H1 (cell line): ENCODE results near the gene DCP1B. TPM values are rescaled to one million over a fixed set of nuclear protein-coding genes. Genes with fewer than 3 reads are reported as not detected.

Source experiments
- CTCF ChIA-PET: fragments of 300-600 bp; sonication (Branson Sonifier 250); formaldehyde crosslinking; loops from one replicate; lab custom pipeline; 2021; ENCODE audit not compliant: partially characterized antibody; lab: Charles Lee
- POLR2A ChIA-PET: fragments of 300-600 bp; sonication (Branson Sonifier 250); formaldehyde crosslinking; loops from one replicate; lab custom pipeline; 2021; ENCODE audit warnings: inconsistent platforms; ENCODE audit not compliant: partially characterized antibody; lab: Charles Lee
- DNase-seq, 2 experiments: peaks; one replicate each; pipeline versions ENCODE4 v3.0.0 to v3.0.0-alpha.2; 2010 to 2022; ENCODE audit warnings: low spot score in 2 of 2, low read depth in 1 of 2, mixed read lengths in 1 of 2
- FAIRE-seq: peaks from 2 replicates; lab custom pipeline; 2011; peaks lifted over from hg19 to GRCh38; lab: Jason Lieb, UNC
- H2AFZ ChIP-seq: 2 replicates; pipeline ENCODE4 v1.8.1; 2012; ENCODE audit warnings: low read length, inconsistent platforms
- H2AK5ac ChIP-seq: 2 replicates; pipeline ENCODE4 v1.6.1; 2013; ENCODE audit warnings: low read depth, low read length
- H2BK120ac ChIP-seq: replicated peaks from 2 replicates; pipeline ENCODE3; 2013; ENCODE audit warnings: low read depth, low read length, inconsistent platforms
- H2BK12ac ChIP-seq: 2 replicates; pipeline ENCODE4 v1.6.1; 2013; ENCODE audit warnings: low read depth, low read length
- H2BK15ac ChIP-seq: 2 replicates; pipeline ENCODE4 v1.6.1; 2013; ENCODE audit warnings: low read length
- H2BK20ac ChIP-seq: 2 replicates; pipeline ENCODE4 v1.6.1; 2013; ENCODE audit warnings: low read length
- H2BK5ac ChIP-seq: 2 replicates; pipeline ENCODE4 v1.6.1; 2013; ENCODE audit warnings: low read depth, low read length
- H3K14ac ChIP-seq: 2 replicates; pipeline ENCODE4 v1.6.1; 2013; ENCODE audit warnings: inconsistent platforms; ENCODE audit not compliant: insufficient read length
- H3K18ac ChIP-seq: 2 replicates; pipeline ENCODE4 v1.6.1; 2013; ENCODE audit warnings: low read length; ENCODE audit errors: extremely low read depth
- H3K23ac ChIP-seq: 2 replicates; pipeline ENCODE4 v1.6.1; 2013; ENCODE audit warnings: inconsistent platforms; ENCODE audit not compliant: insufficient read length
- H3K23me2 ChIP-seq: 2 replicates; pipeline ENCODE4 v1.6.1; 2013; ENCODE audit warnings: low read depth, low read length
- H3K27ac ChIP-seq: 2 replicates; pipeline ENCODE4 v1.6.1; 2011; ENCODE audit warnings: low read depth, low read length, inconsistent platforms
- H3K27me3 ChIP-seq, 4 experiments: replicated peaks in 1 of 4; 1 replicate in 1 of 4; 2 replicates in 3 of 4; pipeline versions ENCODE4 v1.6.1 to v1.8.1; 2011 to 2013; ENCODE audit warnings: low read length in 3 of 4, mild to moderate bottlenecking in 3 of 4, inconsistent platforms in 2 of 4, mixed read lengths in 2 of 4, moderate library complexity in 1 of 4; ENCODE audit not compliant: control insufficient read depth in 3 of 4, insufficient read depth in 3 of 4; ENCODE audit errors: extremely low read depth in 1 of 4
- H3K36me3 ChIP-seq, 4 experiments: 2 replicates each; pipeline versions ENCODE4 v1.6.1 to v1.8.1; 2011 to 2013; ENCODE audit warnings: mild to moderate bottlenecking in 4 of 4, low read length in 3 of 4, moderate library complexity in 2 of 4, control low read depth in 1 of 4, inconsistent platforms in 1 of 4; ENCODE audit not compliant: insufficient read depth in 4 of 4, control insufficient read depth in 2 of 4
- H3K4ac ChIP-seq: replicated peaks from 2 replicates; pipeline ENCODE3; 2013; ENCODE audit warnings: low read length, low read depth, mixed read lengths, inconsistent platforms; ENCODE audit not compliant: insufficient read length
- H3K4me1 ChIP-seq, 4 experiments: replicated peaks in 1 of 4; 1 replicate in 1 of 4; 2 replicates in 3 of 4; pipeline versions ENCODE4 v1.6.1 to v1.8.1; 2011 to 2013; ENCODE audit warnings: low read length in 3 of 4, inconsistent platforms in 2 of 4, mixed read lengths in 1 of 4; ENCODE audit not compliant: insufficient read depth in 4 of 4, control insufficient read depth in 3 of 4
- H3K4me2 ChIP-seq, 2 experiments: 2 replicates each; pipeline versions ENCODE4 v1.6.1 to v1.8.1; 2011 to 2013; ENCODE audit warnings: low read depth in 2 of 2, low read length in 2 of 2, control low read depth in 1 of 2, inconsistent platforms in 1 of 2, mild to moderate bottlenecking in 1 of 2; ENCODE audit not compliant: insufficient read depth in 1 of 2
- H3K4me3 ChIP-seq, 4 experiments: fragments of 200-600, 300-600 bp in 1 of 4; sonication (generic), shearing (Covaris generic), sonication (Bioruptor Twin) in 1 of 4; 2 replicates each; pipeline versions ENCODE4 v1.5.1 to v1.8.1; 2011 to 2016; ENCODE audit warnings: low read length in 4 of 4, low read depth in 3 of 4, control low read depth in 2 of 4, inconsistent platforms in 2 of 4, mild to moderate bottlenecking in 2 of 4, mixed read lengths in 1 of 4, moderate library complexity in 1 of 4; ENCODE audit not compliant: insufficient read depth in 2 of 4; ENCODE audit errors: extremely low read depth in 1 of 4
- H3K56ac ChIP-seq: replicated peaks from 2 replicates; pipeline ENCODE3; 2013; ENCODE audit warnings: low read depth, mild to moderate bottlenecking, mixed read lengths, low read length, inconsistent platforms; ENCODE audit not compliant: insufficient read length
- H3K79me1 ChIP-seq: 2 replicates; pipeline ENCODE4 v1.6.1; 2013; ENCODE audit warnings: low read depth, low read length, control low read depth
- H3K79me2 ChIP-seq, 2 experiments: 2 replicates each; pipeline versions ENCODE4 v1.6.1 to v1.8.1; 2012 to 2013; ENCODE audit warnings: low read length in 2 of 2, mild to moderate bottlenecking in 2 of 2, inconsistent platforms in 1 of 2; ENCODE audit not compliant: insufficient read depth in 2 of 2, control insufficient read depth in 1 of 2
- H3K9ac ChIP-seq, 4 experiments: replicated peaks in 1 of 4; 1 replicate in 1 of 4; 2 replicates in 3 of 4; pipeline versions ENCODE4 v1.6.1 to v1.8.1; 2011 to 2013; ENCODE audit warnings: low read depth in 3 of 4, low read length in 3 of 4, control low read depth in 2 of 4, mild to moderate bottlenecking in 2 of 4, moderate library complexity in 2 of 4, inconsistent platforms in 1 of 4; ENCODE audit errors: extremely low read depth in 1 of 4
- H3K9me3 ChIP-seq, 2 experiments: 2 replicates each; pipeline versions ENCODE4 v1.6.1 to v1.8.1; 2012 to 2013; ENCODE audit warnings: mild to moderate bottlenecking in 2 of 2, moderate library complexity in 2 of 2, control low read depth in 1 of 2, inconsistent platforms in 1 of 2, low read depth in 1 of 2, low read length in 1 of 2, mixed read lengths in 1 of 2; ENCODE audit not compliant: insufficient read depth in 2 of 2
- H4K20me1 ChIP-seq, 2 experiments: replicated peaks in 1 of 2; 2 replicates each; pipeline versions ENCODE3 to v1.8.1; 2011 to 2013; ENCODE audit warnings: inconsistent platforms in 2 of 2, low read length in 2 of 2, mild to moderate bottlenecking in 1 of 2; ENCODE audit not compliant: insufficient read depth in 2 of 2, control insufficient read depth in 1 of 2
- H4K5ac ChIP-seq: 2 replicates; pipeline ENCODE4 v1.6.1; 2013; ENCODE audit warnings: low read length, low read depth, mixed read lengths, inconsistent platforms; ENCODE audit not compliant: insufficient read length
- H4K8ac ChIP-seq: 2 replicates; pipeline ENCODE4 v1.8.0; 2013; ENCODE audit warnings: mild to moderate bottlenecking, moderate library complexity, low read length, inconsistent platforms; ENCODE audit not compliant: insufficient read depth; ENCODE audit errors: extremely low read depth
- H4K91ac ChIP-seq: replicated peaks from 2 replicates; pipeline ENCODE3; 2013; ENCODE audit warnings: low read length, mixed read lengths, inconsistent platforms; ENCODE audit not compliant: insufficient read length
- BACH1 ChIP-seq: IDR thresholded peaks from 2 replicates; pipeline ENCODE4 v1.6.1; 2012; ENCODE audit warnings: low read length, improper control_type of control experiment
- CHD2 ChIP-seq: IDR thresholded peaks from 2 replicates; pipeline ENCODE4 v1.6.1; 2012; ENCODE audit warnings: low read length, improper control_type of control experiment
- MAFK ChIP-seq: IDR thresholded peaks from 2 replicates; pipeline ENCODE4 v1.6.1; 2012; ENCODE audit warnings: low read depth, mild to moderate bottlenecking, improper control_type of control experiment, low read length
- RAD21 ChIP-seq, 2 experiments: IDR thresholded peaks in 1 of 2; conservative IDR thresholded peaks in 1 of 2; 2 replicates each; pipeline ENCODE4 v1.6.1; 2011; ENCODE audit warnings: low read depth in 2 of 2, low read length in 2 of 2, improper control_type of control experiment in 1 of 2, inconsistent platforms in 1 of 2, mild to moderate bottlenecking in 1 of 2, moderate library complexity in 1 of 2
- TAF1 ChIP-seq: IDR thresholded peaks from 2 replicates; pipeline ENCODE4 v1.6.1; 2011; ENCODE audit warnings: mild to moderate bottlenecking, low read depth, low read length
- WGBS, 2 experiments: shearing (Covaris generic) in 1 of 2; methylation state at CpG; one replicate each; pipeline versions ENCODE4 v1.1.6 to v1.1.7; 2013 to 2015; ENCODE audit warnings: low lambda C conversion rate in 2 of 2, mixed read lengths in 2 of 2, inconsistent platforms in 1 of 2, low coverage in 1 of 2, missing lambda C conversion rate in 1 of 2; ENCODE audit not compliant: insufficient replicate concordance in 2 of 2, insufficient coverage in 1 of 2, insufficient read length in 1 of 2; ENCODE audit errors: extremely low coverage in 1 of 2, missing lambda C conversion rate in 1 of 2; 5-methylcytosine and 5-hydroxymethylcytosine counted together
- polyA plus RNA-seq, 7 experiments: library from polyadenylated mRNA; depleted of rRNA in 3 of 7; stranded (reverse) in 5 of 7; unstranded in 2 of 7; fragments of >200 nt in 5 of 7; fragments of 200-250 nt in 2 of 7; gene quantifications; 1 replicate in 5 of 7; 2 replicates in 1 of 7; 4 replicates in 1 of 7; pipeline versions ENCODE4 v1.2.1 to v1.2.3, GENCODE V29; 2011 to 2013; ENCODE audit warnings: missing spikeins in 2 of 7, mixed read lengths in 2 of 7
- total RNA-seq: library from RNA; stranded (reverse); fragmentation: NEBNext Ultra II Directional; extraction: Animal tissue kit (Norgen Biotek cat#: 25700); gene quantifications from 2 replicates; pipeline ENCODE4 v1.2.1, GENCODE V29; 2021
- TF ChIP-seq, protein P1 (sequence below), 3 experiments: IDR thresholded peaks; 1 replicate in 2 of 3; 2 replicates in 1 of 3; pipeline versions ENCODE4 v1.5.1 to v1.6.1; 2011; ENCODE audit warnings: low read length in 3 of 3, mild to moderate bottlenecking in 3 of 3, inconsistent platforms in 2 of 3, low read depth in 1 of 3, moderate library complexity in 1 of 3; ENCODE audit not compliant: insufficient read depth in 1 of 3; ENCODE audit errors: control extremely low read depth in 1 of 3
- TF ChIP-seq, protein P2 (sequence below): IDR thresholded peaks from 2 replicates; pipeline ENCODE4 v1.6.1; 2011; ENCODE audit warnings: low read depth, mild to moderate bottlenecking, low read length; ENCODE audit not compliant: insufficient read depth

Gene DCP1B
- total and polyA plus RNA-seq, 2 of the 8 experiments (the other 6 are each of a cell fraction or from before 2014, with no cell fraction given) = 14.8 to 29.0 TPM

DNA sequence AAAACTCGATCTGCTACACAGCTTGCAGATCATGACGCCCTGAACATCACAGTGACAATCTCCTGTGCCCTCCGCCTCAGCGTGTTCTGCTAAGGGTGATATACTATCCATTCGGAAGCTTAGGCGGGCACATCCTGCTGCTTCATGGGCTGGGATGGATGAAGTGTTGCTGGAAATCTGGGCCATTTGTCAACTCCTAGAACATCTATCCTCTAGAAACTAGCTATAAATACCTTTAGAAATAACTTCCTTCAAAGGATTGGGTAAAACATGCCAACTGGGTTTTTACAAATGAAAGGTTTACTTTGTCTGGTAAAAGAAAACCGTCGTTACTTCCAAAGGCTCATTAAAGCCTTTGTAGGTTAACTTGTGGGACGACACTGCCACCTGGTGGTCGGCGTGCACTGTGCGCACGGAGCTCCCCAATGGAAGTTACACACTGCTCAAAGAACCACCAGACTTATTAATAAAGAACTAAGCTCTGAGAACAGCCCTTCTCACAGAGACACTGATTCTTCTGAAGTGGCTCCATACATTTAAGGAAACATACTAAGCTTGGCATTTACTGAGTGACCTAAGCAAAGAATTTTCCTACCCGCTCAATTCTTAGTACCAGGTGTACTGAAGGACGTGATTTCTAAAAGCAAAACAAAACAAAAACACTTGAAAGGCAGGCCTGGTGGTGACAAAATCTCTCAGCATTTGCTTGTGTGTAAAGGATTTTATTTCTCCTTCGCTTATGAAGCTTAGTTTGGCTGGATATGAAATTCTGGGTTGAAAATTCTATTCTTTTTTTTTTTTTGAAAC is 64.3 kb downstream of the DCP1B start:
- 44% methylated on average over 16 of the region's 16 CpGs; no CpG with 5 or more reads in 1 of the 2 experiments for WGBS, 2 experiments
- no peak overlapping the region for H2AFZ ChIP-seq
- no peaks in the 10 kb centered on the region for H3K79me2 ChIP-seq
- H3K4ac ChIP-seq = no peak overlapping the region
- no peak overlapping the region for H4K91ac ChIP-seq
- FAIRE-seq (peak; percentile 81), DNase-seq (peak; percentile 53 to 95)
- no peak overlapping the region for H2BK120ac ChIP-seq
- ChIA-PET POLR2A (interaction anchor here (0.6 to 1.2 kb wide), 2 partner anchors 138 to 145 kb away, joined by 3 read pairs; no protein-coding TSS in a partner anchor), CTCF (interaction anchor here (0.7 to 5.5 kb wide), 87 partner anchors 9 to 1447 kb away, joined by 3 to 188 read pairs (median 5); partner anchors contain the start of gene CACNA2D4)
- H3K4me3 ChIP-seq = no peak overlapping the region
- no peaks in the 10 kb centered on the region for H4K20me1 ChIP-seq
- no peak overlapping the region; the same call in 1 of the 2 replicates for H2BK5ac ChIP-seq
- H2BK15ac ChIP-seq = no peak overlapping the region
- no peak overlapping the region for H3K9ac ChIP-seq
- H4K8ac ChIP-seq = no peak overlapping the region
- H3K23ac ChIP-seq = no peak overlapping the region
- H3K27ac ChIP-seq = no peak overlapping the region
- H3K18ac ChIP-seq = no peak overlapping the region
- H4K5ac ChIP-seq = no peak overlapping the region
- H3K36me3 ChIP-seq = peaks cover 0 to 3% (median 0%) of the 10 kb centered on the region in 4 experiments; a peak in 1 of 8 replicates
- no peak overlapping the region for H2AK5ac ChIP-seq
- H3K9me3 ChIP-seq = no peaks in the 10 kb centered on the region
- peak overlapping the region in 1 of 2 experiments; percentile 14; a peak in 1 of 4 replicates for H3K4me2 ChIP-seq
- H3K27me3 ChIP-seq = no peaks in the 10 kb centered on the region
- H3K14ac ChIP-seq = no peak overlapping the region
- TF ChIP-seq RAD21 (IDR thresholded peaks at IDR 0.05 in 1 of 2, conservative IDR thresholded peaks at IDR 0.05 in 1 of 2; ENCODE audit: low read depth in 2 of 2, low read length in 2 of 2) (peak; percentile 92 to 95), MAFK (0 out of 2 replicates have a peak, but pooled peaks have one; percentile 4), TAF1 (no peak), CHD2 (no peak), BACH1 (no peak)
- TF ChIP-seq, protein P1, sequence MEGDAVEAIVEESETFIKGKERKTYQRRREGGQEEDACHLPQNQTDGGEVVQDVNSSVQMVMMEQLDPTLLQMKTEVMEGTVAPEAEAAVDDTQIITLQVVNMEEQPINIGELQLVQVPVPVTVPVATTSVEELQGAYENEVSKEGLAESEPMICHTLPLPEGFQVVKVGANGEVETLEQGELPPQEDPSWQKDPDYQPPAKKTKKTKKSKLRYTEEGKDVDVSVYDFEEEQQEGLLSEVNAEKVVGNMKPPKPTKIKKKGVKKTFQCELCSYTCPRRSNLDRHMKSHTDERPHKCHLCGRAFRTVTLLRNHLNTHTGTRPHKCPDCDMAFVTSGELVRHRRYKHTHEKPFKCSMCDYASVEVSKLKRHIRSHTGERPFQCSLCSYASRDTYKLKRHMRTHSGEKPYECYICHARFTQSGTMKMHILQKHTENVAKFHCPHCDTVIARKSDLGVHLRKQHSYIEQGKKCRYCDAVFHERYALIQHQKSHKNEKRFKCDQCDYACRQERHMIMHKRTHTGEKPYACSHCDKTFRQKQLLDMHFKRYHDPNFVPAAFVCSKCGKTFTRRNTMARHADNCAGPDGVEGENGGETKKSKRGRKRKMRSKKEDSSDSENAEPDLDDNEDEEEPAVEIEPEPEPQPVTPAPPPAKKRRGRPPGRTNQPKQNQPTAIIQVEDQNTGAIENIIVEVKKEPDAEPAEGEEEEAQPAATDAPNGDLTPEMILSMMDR (IDR thresholded peaks at IDR 0.05; ENCODE audit: control extremely low read depth in 1 of 3, insufficient read depth in 1 of 3, low read depth in 1 of 3, low read length in 3 of 3) = peak; percentile 82 to 92 (median 85)
- TF ChIP-seq, protein P2, sequence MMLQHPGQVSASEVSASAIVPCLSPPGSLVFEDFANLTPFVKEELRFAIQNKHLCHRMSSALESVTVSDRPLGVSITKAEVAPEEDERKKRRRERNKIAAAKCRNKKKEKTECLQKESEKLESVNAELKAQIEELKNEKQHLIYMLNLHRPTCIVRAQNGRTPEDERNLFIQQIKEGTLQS = 0 out of 2 replicates have a peak, but pooled peaks have one; percentile 9
- no peak overlapping the region for H3K56ac ChIP-seq
- no peak overlapping the region for H2BK12ac ChIP-seq
- no peaks in the 10 kb centered on the region for H3K79me1 ChIP-seq
- H3K23me2 ChIP-seq = no peaks in the 10 kb centered on the region
- no peaks in the 10 kb centered on the region; a peak in 1 of 7 replicates for H3K4me1 ChIP-seq
- H2BK20ac ChIP-seq = no peak overlapping the region
